ENCODE results near the gene MYRIP.

- TF ChIP-seq ZFP3 (CRISPR knock-in tag; IDR thresholded peaks at IDR 0.05) (no peak), PATZ1 (CRISPR knock-in tag; IDR thresholded peaks at IDR 0.05; ENCODE audit: borderline replicate concordance) (no peak), TCF4 (CRISPR knock-in tag; IDR thresholded peaks at IDR 0.05; ENCODE audit: borderline replicate concordance) (no peak), ARNTL (CRISPR knock-in tag; IDR thresholded peaks at IDR 0.05; ENCODE audit: borderline replicate concordance, low read depth) (no peak), ZC3H10 (CRISPR knock-in tag; IDR thresholded peaks at IDR 0.05) (no peak)
Observed at GRCh38 chr3:39907981-39908380, 98.6 kb downstream of the MYRIP start.
